HepG2 (cell line): ENCODE measurements around the gene TMEM45A. TPM values are rescaled to one million over a fixed set of nuclear protein-coding genes. Genes with fewer than 3 reads are reported as not detected.
A peak's percentile ranks its signal among the peaks of the same experiment; 100 is the strongest.

Experiments
- BRF2 ChIP-seq: sonication (generic); formaldehyde crosslinking; IDR thresholded peaks from 2 replicates; pipeline ENCODE4 v1.8.1; 2022; ENCODE audit warnings: mild to moderate bottlenecking, missing genetic modification reagents
- DR1 ChIP-seq: sonication (generic); formaldehyde crosslinking; IDR thresholded peaks from 2 replicates; pipeline ENCODE4 v1.8.0; 2021; ENCODE audit warnings: mild to moderate bottlenecking, missing genetic modification reagents, inconsistent platforms
- HNF1B ChIP-seq: sonication (generic); formaldehyde crosslinking; IDR thresholded peaks from 2 replicates; pipeline ENCODE4 v1.5.1; 2020; ENCODE audit warnings: mild to moderate bottlenecking, moderate library complexity, missing genetic modification reagents
- HNRNPK ChIP-seq: fragments of 200-400 bp; formaldehyde crosslinking; IDR thresholded peaks from 2 replicates; pipeline ENCODE4 v1.6.1; 2018; ENCODE audit warnings: low read length, low read depth, moderate library complexity, mild to moderate bottlenecking; ENCODE audit not compliant: poor library complexity, severe bottlenecking
- IKZF5 ChIP-seq: IDR thresholded peaks from 2 replicates; pipeline ENCODE4 v1.6.1; 2018; ENCODE audit warnings: missing genetic modification reagents, mild to moderate bottlenecking, missing compliant biosample characterization
- KMT2A ChIP-seq: sonication (generic); formaldehyde crosslinking; IDR thresholded peaks from 2 replicates; pipeline ENCODE4 v1.4.0; 2020; ENCODE audit warnings: missing genetic modification reagents
- MLLT10 ChIP-seq: sonication (generic); formaldehyde crosslinking; IDR thresholded peaks from 2 replicates; pipeline ENCODE4 v1.4.0; 2020; ENCODE audit warnings: missing genetic modification reagents
- PCBP1 ChIP-seq: fragments of 200-400 bp; formaldehyde crosslinking; IDR thresholded peaks from 2 replicates; pipeline ENCODE4 v1.6.1; 2017; ENCODE audit warnings: mild to moderate bottlenecking, low read depth, low read length, borderline replicate concordance
- SRY ChIP-seq: sonication (generic); formaldehyde crosslinking; IDR thresholded peaks from 2 replicates; pipeline ENCODE4 v1.8.0; 2022; ENCODE audit warnings: mild to moderate bottlenecking, missing genetic modification reagents
- ZFP36 ChIP-seq: fragments of 150-350 bp; IDR thresholded peaks from 2 replicates; pipeline ENCODE4 v1.6.1; 2018; ENCODE audit warnings: borderline replicate concordance, low read length, low read depth; ENCODE audit not compliant: partially characterized antibody
- ZNF335 ChIP-seq: sonication (generic); formaldehyde crosslinking; IDR thresholded peaks from 2 replicates; pipeline ENCODE4 v1.4.0; 2020; ENCODE audit warnings: missing genetic modification reagents
- ZNF414 ChIP-seq: sonication (generic); formaldehyde crosslinking; IDR thresholded peaks from 2 replicates; pipeline ENCODE4 v1.5.0; 2020; ENCODE audit warnings: missing genetic modification reagents
- ZNF574 ChIP-seq: sonication (generic); formaldehyde crosslinking; IDR thresholded peaks from 2 replicates; pipeline ENCODE4 v1.4.0; 2020; ENCODE audit warnings: missing genetic modification reagents
- ZNF724P ChIP-seq: sonication (generic); formaldehyde crosslinking; IDR thresholded peaks from 2 replicates; pipeline ENCODE4 v1.8.0; 2022; ENCODE audit warnings: missing genetic modification reagents, borderline replicate concordance
- ZNF790 ChIP-seq: sonication (generic); formaldehyde crosslinking; IDR thresholded peaks from 2 replicates; pipeline ENCODE4 v1.8.0; 2022; ENCODE audit warnings: missing genetic modification reagents, mild to moderate bottlenecking, borderline replicate concordance
- ZNF841 ChIP-seq: sonication (generic); formaldehyde crosslinking; IDR thresholded peaks from 2 replicates; pipeline ENCODE4 v1.8.1; 2023; ENCODE audit warnings: missing genetic modification reagents, borderline replicate concordance
- polyA plus RNA-seq, 8 experiments: library from polyadenylated mRNA; depleted of rRNA in 3 of 8; stranded (reverse) in 7 of 8; unstranded in 1 of 8; fragments of >200 nt; fragmentation: Illumina TruSeq in 4 of 8; extraction: Trizol in 4 of 8; gene quantifications; 2 replicates each; pipeline versions ENCODE4 v1.2.1 to v1.2.3, GENCODE V29; 2011 to 2016; ENCODE audit warnings: low read depth in 4 of 8, missing spikeins in 1 of 8, mixed read lengths in 1 of 8; ENCODE audit not compliant: insufficient read depth in 1 of 8
- total RNA-seq, 5 experiments: library from RNA; depleted of rRNA; stranded (reverse); fragments of >200 nt; fragmentation: Illumina TruSeq; extraction: Trizol; gene quantifications; 2 replicates each; pipeline ENCODE4 v1.2.3, GENCODE V29; 2016; ENCODE audit warnings: low read depth in 1 of 5

The TMEM45A gene
- total and polyA plus RNA-seq, 2 of the 13 experiments (the other 11 are each of a cell fraction or from before 2014, with no cell fraction given): 14.8 to 38.5 TPM

GRCh38 chr3:100492059-100493006, at the start of gene TMEM45A (continued):
- TF ChIP-seq ZNF574 (peak; percentile 75), ZNF724P (CRISPR knock-in tag) (no peak; the same call in 1 of the 2 replicates), ZNF841 (CRISPR knock-in tag) (no peak), ZNF790 (CRISPR knock-in tag) (no peak), IKZF5 (peak; percentile 81), MLLT10 (CRISPR knock-in tag) (no peak), ZNF335 (CRISPR knock-in tag) (peak; percentile 35; the same call in 1 of the 2 replicates), PCBP1 (0 out of 2 replicates have a peak, but pooled peaks have one; percentile 45), DR1 (CRISPR knock-in tag) (peak; percentile 55; the same call in 1 of the 2 replicates), SRY (peak; percentile 82; the same call in 1 of the 2 replicates), ZFP36 (no peak), HNRNPK (peak; percentile 87), BRF2 (CRISPR knock-in tag) (0 out of 2 replicates have a peak, but pooled peaks have one; percentile 71), KMT2A (CRISPR knock-in tag) (peak; percentile 92), HNF1B (CRISPR knock-in tag) (peak; percentile 42; the same call in 1 of the 2 replicates), ZNF414 (CRISPR knock-in tag) (peak; percentile 55; the same call in 1 of the 2 replicates)
